Measurements from ENCODE around the gene RPL37A. TPM values are rescaled to one million over a fixed set of nuclear protein-coding genes. Genes with fewer than 3 reads are reported as not detected.

RPL37A gene
- total RNA-seq, 4 donors from 2014 or later: 1,246 to 1,858 (median 1,428) TPM

- Histone ChIP-seq H3K4me1 (no peaks in the 10 kb centered on the region), H3K27ac (no peak overlapping the region), H3K9me3 (no peaks in the 10 kb centered on the region), H3K36me3 (peaks cover 0 to 84% (median 13%) of the 10 kb centered on the region in 3 donors), H3K27me3 (no peaks in the 10 kb centered on the region), H3K4me3 (no peak overlapping the region)
- DNase-seq: no peak
- 86 to 92% methylated on average over 3 of the region's 3 CpGs for WGBS, 2 donors
- intact Hi-C loops (cut with DNase I): no loop called here
- TF ChIP-seq CTCF (IDR thresholded peaks at IDR 0.05) (no peak), POLR2A (IDR thresholded peaks at IDR 0.05) (no peak)
Observed at GRCh38 chr2:216480221-216480620, 18.4 kb upstream of the RPL37A start.

- TF ChIP-seq CTCF (IDR thresholded peaks at IDR 0.05) (no peak), POLR2A (IDR thresholded peaks at IDR 0.05) (no peak)
- Histone ChIP-seq H3K4me1 (peaks cover 0 to 8% (median 0%) of the 10 kb centered on the region in 3 donors), H3K36me3 (peaks cover 0 to 60% (median 13%) of the 10 kb centered on the region in 3 donors), H3K27me3 (no peaks in the 10 kb centered on the region), H3K27ac (no peak overlapping the region), H3K9me3 (no peaks in the 10 kb centered on the region), H3K4me3 (no peak overlapping the region)
- intact Hi-C loops (cut with DNase I): no loop called here
- 78 to 100% methylated on average over 1 to 2 of the region's 2 CpGs for whole genome bisulfite sequencing, 2 donors
- no peak for DNase-seq
Observed at GRCh38 chr2:216482640-216483039, 16.0 kb upstream of the RPL37A start.

- 59 to 76% methylated on average over 1 to 3 of the region's 3 CpGs for WGBS, 2 donors
- Histone ChIP-seq H3K36me3 (peaks cover 0 to 34% (median 0%) of the 10 kb centered on the region in 3 donors), H3K9me3 (no peaks in the 10 kb centered on the region), H3K27ac (peak overlapping the region in 1 of 4 donors; percentile 29), H3K4me1 (peaks cover 5 to 24% (median 8%) of the 10 kb centered on the region in 3 donors), H3K27me3 (no peaks in the 10 kb centered on the region), H3K4me3 (no peak overlapping the region)
- intact Hi-C loops (cut with DNase I): no loop called here
- no peak for DNase-seq
- TF ChIP-seq CTCF (IDR thresholded peaks at IDR 0.05) (no peak), POLR2A (IDR thresholded peaks at IDR 0.05) (no peak)
Observed at GRCh38 chr2:216485237-216485636, 13.4 kb upstream of the RPL37A start.

- Histone ChIP-seq H3K27me3 (no peaks in the 10 kb centered on the region), H3K36me3 (peaks cover 0 to 29% (median 0%) of the 10 kb centered on the region in 3 donors), H3K9me3 (no peaks in the 10 kb centered on the region), H3K27ac (peak overlapping the region in 1 of 4 donors; percentile 29), H3K4me3 (no peak overlapping the region), H3K4me1 (peaks cover 5 to 26% (median 8%) of the 10 kb centered on the region in 3 donors)
- no peak for DNase-seq
- TF ChIP-seq CTCF (IDR thresholded peaks at IDR 0.05): no peak
- TF ChIP-seq POLR2A (IDR thresholded peaks at IDR 0.05): no peak
- intact Hi-C loops (cut with DNase I): no loop called here
- 64 to 70% methylated on average over 5 of the region's 5 CpGs for WGBS, 2 donors
Observed at GRCh38 chr2:216485745-216486144, 12.9 kb upstream of the RPL37A start.

GRCh38 chr2:216486271-216486670, 12.4 kb upstream of the RPL37A start:
- peaks cover 5 to 26% (median 8%) of the 10 kb centered on the region in 3 donors for H3K4me1 ChIP-seq
- DNase-seq: no peak
- TF ChIP-seq CTCF (IDR thresholded peaks at IDR 0.05) (no peak), POLR2A (IDR thresholded peaks at IDR 0.05) (no peak)
- no peak overlapping the region for H3K4me3 ChIP-seq
- intact Hi-C loops (cut with DNase I): no loop called here
- H3K27ac ChIP-seq: no peak overlapping the region
- no peaks in the 10 kb centered on the region for H3K27me3 ChIP-seq
- H3K36me3 ChIP-seq: peaks cover 0 to 24% (median 0%) of the 10 kb centered on the region in 3 donors
- WGBS, 2 donors: 77 to 82% methylated on average over 7 of the region's 7 CpGs
- no peaks in the 10 kb centered on the region for H3K9me3 ChIP-seq

All from esophagus squamous epithelium (tissue), 5 donors.